KOPT-K1 (cell line): ENCODE results near the gene KANK2.
"Not testable (repeated sequence)": the region's sequence is repeated elsewhere in the genome, so short reads cannot be mapped to it uniquely, and the experiment has no call there.

Source experiments
- H3K27ac ChIP-seq: fragments of 200-600 bp; sonication (generic); 2 replicates; pipeline ENCODE4 v1.5.1; 2016; ENCODE audit warnings: antibody characterized with exemption, mild to moderate bottlenecking, low read depth, low read length; ENCODE audit not compliant: poor library complexity, severe bottlenecking
- H3K36me3 ChIP-seq: fragments of 200-600 bp; sonication (generic); 2 replicates; pipeline ENCODE4 v1.5.1; 2017; ENCODE audit warnings: antibody characterized with exemption, mild to moderate bottlenecking, low read length, moderate library complexity; ENCODE audit not compliant: insufficient read depth
- H3K9me3 ChIP-seq: fragments of 200-600 bp; sonication (generic); 2 replicates; pipeline ENCODE4 v1.5.1; 2017; ENCODE audit warnings: antibody characterized with exemption, low read length, mild to moderate bottlenecking; ENCODE audit not compliant: insufficient read depth, poor library complexity, severe bottlenecking

The KANK2 gene

DNA sequence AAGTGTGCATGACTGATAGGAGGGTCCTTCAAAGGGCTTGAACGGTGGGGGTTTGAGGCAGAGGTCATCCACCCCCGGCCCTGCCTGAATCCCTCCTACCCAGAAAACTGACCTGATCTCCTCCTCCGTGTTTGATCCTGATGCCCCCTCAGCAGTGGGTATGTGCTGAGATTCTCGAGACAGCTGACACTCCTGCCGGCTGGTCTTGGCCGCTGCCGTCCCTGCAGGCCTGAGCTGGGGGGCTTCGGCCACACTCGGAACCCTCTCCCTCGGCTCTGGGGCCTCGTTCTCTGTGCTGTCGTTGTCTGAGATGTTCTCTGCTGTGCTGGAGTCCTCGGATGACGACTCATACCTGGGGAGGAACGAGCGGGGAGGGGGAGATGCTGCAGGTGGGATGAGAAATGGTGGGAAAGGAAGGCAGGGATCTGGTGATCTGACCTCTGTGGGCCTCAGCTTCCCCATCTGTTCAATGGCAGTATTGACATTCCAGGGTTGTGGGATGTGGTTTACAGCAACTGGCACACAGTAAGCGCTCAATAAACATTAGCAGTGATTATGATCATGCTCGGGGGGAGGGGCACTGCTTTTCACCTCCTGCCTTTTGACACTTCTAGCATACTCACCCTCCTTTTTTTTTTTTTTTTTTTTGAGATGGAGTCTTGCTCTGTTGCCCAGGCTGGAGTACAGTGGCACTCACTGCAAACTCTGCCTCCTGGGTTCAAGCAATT lies 20.7 kb downstream of the KANK2 start:
- Histone ChIP-seq H3K36me3 (no peaks in the 10 kb centered on the region), H3K9me3 (no peaks in the 10 kb centered on the region), H3K27ac (no peak overlapping the region)

GRCh38 chr19:11175920-11176319 lies 21.4 kb downstream of the KANK2 start:
- Histone ChIP-seq H3K36me3 (no peaks in the 10 kb centered on the region), H3K27ac (no peak overlapping the region), H3K9me3 (no peaks in the 10 kb centered on the region)

DNA sequence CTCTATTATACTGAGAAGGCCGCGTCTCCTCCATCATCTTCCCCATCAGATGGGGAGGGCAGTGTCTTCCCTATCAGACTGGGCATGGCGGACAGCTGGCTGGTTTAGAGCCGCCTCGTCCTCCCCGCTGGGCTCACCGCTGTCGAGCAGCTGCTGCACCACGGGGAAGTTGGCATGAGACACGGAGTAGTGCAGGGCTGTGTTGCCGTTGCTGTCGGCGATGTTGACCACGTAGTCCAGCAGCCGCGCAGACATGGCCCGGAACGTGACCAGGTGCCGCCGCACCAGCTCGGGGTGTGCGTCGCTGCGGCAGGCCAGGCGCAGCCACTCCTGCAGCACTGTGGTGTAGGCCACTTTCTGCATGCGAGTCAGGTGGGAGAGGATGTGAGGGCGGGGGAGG lies 23.0 kb downstream of the KANK2 start:
- Histone ChIP-seq H3K27ac (no peak overlapping the region), H3K9me3 (no peaks in the 10 kb centered on the region), H3K36me3 (no peaks in the 10 kb centered on the region)

- Histone ChIP-seq H3K9me3 (no peaks in the 10 kb centered on the region), H3K36me3 (no peaks in the 10 kb centered on the region), H3K27ac (no peak overlapping the region)
These were observed 23.7 kb downstream of the KANK2 start for GRCh38 chr19:11173516-11174155.

GRCh38 chr19:11172576-11172975 lies 24.8 kb downstream of the KANK2 start:
- Histone ChIP-seq H3K27ac (no peak overlapping the region), H3K9me3 (no peaks in the 10 kb centered on the region), H3K36me3 (no peaks in the 10 kb centered on the region)

DNA sequence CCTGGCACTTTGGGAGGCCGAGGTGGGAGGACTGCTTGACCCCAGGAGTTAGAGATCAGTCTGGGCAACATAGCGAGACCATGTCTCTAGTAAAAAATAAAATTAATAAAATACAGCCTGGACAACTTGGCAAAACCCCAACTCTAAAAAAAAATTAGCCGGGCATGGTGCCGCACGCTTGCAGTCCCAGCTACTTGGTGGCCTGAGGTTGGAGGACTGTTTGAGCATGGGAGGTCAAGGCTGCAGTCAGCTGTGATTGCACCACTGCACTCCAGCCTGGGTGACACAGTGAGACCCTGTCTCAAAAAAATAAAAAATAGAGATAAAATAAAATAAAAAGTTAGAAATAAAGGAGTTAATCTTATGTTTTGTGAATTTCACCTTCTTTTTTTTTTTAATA lies 26.2 kb downstream of the KANK2 start:
- Histone ChIP-seq H3K36me3 (no peaks in the 10 kb centered on the region), H3K27ac (no peak overlapping the region), H3K9me3 (no peaks in the 10 kb centered on the region)

DNA sequence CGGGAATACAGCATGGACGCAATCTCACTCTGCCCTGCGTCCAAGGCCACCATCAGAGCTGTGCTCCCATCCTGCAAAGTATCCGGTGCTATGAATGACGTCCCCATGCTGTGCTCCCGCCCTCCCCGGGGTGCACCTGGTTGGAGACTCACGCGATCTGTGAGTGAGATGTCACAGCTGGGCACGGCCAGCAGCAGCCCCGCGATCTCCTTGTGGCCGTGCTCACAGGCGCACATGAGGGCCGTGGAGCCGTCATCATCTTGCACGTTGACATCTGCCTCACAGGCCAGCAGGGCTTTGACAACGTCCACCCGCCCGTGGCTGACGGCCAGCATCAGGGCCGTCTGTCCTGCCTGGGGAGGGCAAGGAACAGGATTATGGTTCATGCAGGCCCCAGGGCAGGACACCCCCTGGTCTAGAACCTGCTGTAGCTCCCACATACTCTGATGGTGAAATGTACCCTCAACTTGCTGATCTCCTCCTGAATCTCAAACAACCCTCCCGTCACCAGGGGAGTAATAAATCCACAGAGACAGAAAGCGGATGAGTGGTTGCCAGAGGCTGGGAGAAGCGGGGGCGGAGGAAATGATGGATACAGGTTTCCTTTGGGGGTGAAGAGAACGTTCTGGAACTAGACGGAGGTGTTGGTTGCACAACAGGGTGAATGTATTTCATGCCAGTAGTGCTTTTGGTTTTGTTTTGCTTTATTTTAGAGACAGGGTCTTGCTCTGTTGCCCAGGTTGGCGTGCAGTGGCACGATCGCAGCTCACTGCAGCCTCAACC lies 27.3 kb downstream of the KANK2 start:
- Histone ChIP-seq H3K9me3 (no peaks in the 10 kb centered on the region), H3K36me3 (no peaks in the 10 kb centered on the region), H3K27ac (no peak overlapping the region)

GRCh38 chr19:11168568-11168967 lies 28.8 kb downstream of the KANK2 start:
- H3K36me3 ChIP-seq: no peaks in the 10 kb centered on the region
- no peaks in the 10 kb centered on the region for H3K9me3 ChIP-seq
- H3K27ac ChIP-seq: no peak overlapping the region

GRCh38 chr19:11166281-11167142 lies 30.8 kb downstream of the KANK2 start:
- H3K36me3 ChIP-seq: no peaks in the 10 kb centered on the region
- H3K27ac ChIP-seq: no peak overlapping the region
- H3K9me3 ChIP-seq: no peaks in the 10 kb centered on the region

DNA sequence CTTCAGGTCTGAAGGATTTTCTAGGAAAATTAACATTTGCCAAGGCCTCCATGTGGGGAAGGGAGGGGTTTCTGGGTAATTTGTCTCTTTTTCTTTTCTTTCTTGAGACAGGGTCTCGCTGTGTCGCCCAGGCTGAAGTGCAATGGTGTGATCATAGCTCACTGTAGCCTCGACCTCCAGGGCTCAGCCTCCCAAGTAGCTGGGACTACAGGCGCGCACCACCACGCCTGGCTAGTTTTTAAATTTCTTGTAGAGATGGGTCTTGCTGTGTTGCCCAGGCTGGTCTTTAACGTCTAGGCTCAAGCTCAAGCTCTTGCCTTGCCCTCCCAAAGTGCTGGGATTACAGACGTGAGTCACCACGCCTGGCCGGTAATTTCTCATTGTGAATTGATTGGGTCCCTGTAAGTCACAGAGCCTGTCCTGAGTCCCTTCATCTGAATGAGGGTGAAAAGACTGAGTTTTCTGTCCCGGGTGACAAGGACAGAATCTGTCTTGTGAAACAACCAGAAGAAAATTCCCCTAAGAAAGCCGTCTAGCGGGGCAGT lies 31.8 kb downstream of the KANK2 start:
- Histone ChIP-seq H3K9me3 (no peaks in the 10 kb centered on the region), H3K27ac (no peak overlapping the region), H3K36me3 (no peaks in the 10 kb centered on the region)

DNA sequence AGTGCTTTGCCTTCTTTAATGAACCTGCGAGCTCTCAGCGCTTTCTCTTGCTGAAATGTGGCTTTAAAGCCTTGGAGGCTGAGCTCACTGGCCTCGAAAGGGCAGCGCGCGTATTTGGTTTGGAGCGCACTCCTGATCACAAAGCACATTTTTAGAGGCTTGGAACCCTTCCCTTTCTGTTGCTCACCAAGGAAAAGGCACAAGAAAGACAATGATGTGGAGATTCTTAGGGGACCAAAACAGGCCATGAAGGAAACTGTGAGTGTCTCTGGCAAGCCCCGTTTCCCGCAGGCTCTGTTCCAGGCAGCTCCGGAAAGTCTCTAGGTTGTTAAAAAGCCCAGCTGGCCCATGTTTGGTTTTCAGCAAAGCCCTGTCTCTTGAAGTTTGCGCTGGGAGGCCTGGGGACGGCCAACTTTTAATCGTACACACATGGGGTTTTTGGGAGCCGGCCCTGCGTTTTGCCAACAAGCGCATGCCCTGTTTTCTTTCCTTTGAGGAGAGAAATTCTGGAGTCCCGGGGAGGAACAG lies 32.4 kb downstream of the KANK2 start:
- no peak overlapping the region for H3K27ac ChIP-seq

GRCh38 chr19:11164296-11164695 lies 33.0 kb downstream of the KANK2 start:
- Histone ChIP-seq H3K36me3 (no peaks in the 10 kb centered on the region), H3K27ac (no peak overlapping the region), H3K9me3 (no peaks in the 10 kb centered on the region)

More for the DNA sequence above, 32.4 kb downstream of the KANK2 start:
- H3K9me3 ChIP-seq: no peaks in the 10 kb centered on the region
- no peaks in the 10 kb centered on the region for H3K36me3 ChIP-seq

- not testable (repeated sequence) for H3K9me3 ChIP-seq, H3K27ac ChIP-seq, H3K36me3 ChIP-seq
These were observed 36.9 kb downstream of the KANK2 start for GRCh38 chr19:11160440-11160768.

DNA sequence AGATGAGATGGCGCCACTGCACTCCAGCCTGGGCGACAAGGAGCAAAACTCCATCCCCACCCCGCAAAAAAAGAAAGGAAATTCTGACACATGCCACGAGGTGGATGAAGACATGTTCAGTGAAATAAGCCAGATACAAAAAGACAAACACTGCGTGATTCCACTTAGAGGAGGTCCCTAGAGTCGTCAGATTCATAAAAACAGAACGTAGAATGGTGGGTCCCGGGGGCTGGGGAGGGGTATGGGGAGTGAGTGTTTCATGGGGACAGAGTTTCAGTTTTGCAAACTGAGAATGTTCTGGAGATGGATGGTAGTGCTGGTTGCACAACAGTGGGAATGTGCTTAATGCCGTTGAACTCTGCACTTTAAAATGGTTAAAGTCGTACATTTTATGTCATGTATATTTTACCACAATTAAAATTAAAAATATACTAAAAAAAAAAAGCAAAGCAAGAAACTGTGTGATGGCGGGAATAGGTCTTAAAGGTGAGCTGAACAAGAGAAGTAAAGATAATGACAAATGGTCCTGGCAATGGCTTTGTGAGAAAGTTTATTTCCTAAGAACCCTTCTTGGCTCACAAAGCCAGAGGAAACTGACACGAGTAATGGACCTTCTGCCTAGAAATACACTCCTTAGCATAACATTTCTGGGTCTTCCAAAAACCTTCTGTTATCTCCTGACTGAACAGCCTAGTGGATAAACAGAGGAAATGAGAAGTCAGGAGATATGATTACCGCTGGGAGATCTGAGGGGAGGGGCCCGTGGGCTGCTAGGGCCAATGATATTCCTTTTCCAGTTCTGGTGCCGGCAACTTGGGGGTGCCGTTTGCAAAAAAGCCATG lies 37.5 kb downstream of the KANK2 start:
- Histone ChIP-seq H3K27ac (no peak overlapping the region), H3K9me3 (no peaks in the 10 kb centered on the region)

More for the DNA sequence above, 37.5 kb downstream of the KANK2 start:
- no peaks in the 10 kb centered on the region for H3K36me3 ChIP-seq
